GM12892 (cell line): ENCODE results near the gene KCNG2.

Source experiments
- POLR2AphosphoS5 ChIP-seq: IDR thresholded peaks from 2 replicates; pipeline ENCODE4 v1.6.1; 2011; ENCODE audit warnings: low read depth, low read length, control low read depth
- TAF1 ChIP-seq: IDR thresholded peaks from 2 replicates; pipeline ENCODE4 v1.6.1; 2011; ENCODE audit warnings: low read depth, mild to moderate bottlenecking, control low read depth, low read length, borderline replicate concordance

- TF ChIP-seq TAF1 (no peak), POLR2AphosphoS5 (no peak)
These were observed 138.2 kb downstream of the KCNG2 start for GRCh38 chr18:79935925-79936324.
